GM12873 (cell line): ENCODE results near the gene PRKAG2.

Experiments used
- TF ChIP-seq, protein P1 (sequence below): IDR thresholded peaks from 2 replicates; pipeline ENCODE4 v1.5.1; 2012; ENCODE audit warnings: low read depth, mild to moderate bottlenecking, moderate library complexity, low read length, control low read depth; ENCODE audit not compliant: insufficient read depth; ENCODE audit errors: missing control alignments

The PRKAG2 gene

GRCh38 chr7:151507806-151508205 lies 369.1 kb downstream of the PRKAG2 start:
- TF ChIP-seq, protein P1, sequence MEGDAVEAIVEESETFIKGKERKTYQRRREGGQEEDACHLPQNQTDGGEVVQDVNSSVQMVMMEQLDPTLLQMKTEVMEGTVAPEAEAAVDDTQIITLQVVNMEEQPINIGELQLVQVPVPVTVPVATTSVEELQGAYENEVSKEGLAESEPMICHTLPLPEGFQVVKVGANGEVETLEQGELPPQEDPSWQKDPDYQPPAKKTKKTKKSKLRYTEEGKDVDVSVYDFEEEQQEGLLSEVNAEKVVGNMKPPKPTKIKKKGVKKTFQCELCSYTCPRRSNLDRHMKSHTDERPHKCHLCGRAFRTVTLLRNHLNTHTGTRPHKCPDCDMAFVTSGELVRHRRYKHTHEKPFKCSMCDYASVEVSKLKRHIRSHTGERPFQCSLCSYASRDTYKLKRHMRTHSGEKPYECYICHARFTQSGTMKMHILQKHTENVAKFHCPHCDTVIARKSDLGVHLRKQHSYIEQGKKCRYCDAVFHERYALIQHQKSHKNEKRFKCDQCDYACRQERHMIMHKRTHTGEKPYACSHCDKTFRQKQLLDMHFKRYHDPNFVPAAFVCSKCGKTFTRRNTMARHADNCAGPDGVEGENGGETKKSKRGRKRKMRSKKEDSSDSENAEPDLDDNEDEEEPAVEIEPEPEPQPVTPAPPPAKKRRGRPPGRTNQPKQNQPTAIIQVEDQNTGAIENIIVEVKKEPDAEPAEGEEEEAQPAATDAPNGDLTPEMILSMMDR, result no peak

DNA sequence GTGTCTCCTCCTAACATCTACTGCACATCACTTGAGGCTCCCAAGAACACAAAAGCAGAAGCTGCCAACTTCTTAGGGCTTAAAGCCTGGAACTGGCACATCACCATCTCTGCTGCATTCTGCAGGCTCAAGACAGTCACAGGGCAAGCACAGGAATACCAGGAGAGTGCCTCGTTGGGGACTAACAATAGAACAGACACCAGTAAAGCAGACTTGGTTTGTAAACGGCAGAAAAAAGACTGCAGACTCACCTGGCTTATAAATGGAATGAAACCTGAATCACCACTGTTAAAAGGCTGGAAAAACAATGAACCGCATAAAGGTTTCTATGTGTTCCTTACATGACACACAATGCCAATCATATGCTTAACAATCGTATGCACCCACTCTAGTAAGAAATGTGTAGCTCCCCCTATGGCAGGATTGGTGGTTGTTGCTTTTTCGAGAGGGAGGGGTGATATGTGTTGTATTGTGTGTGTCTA lies 370.0 kb downstream of the PRKAG2 start:
- TF ChIP-seq, protein P1, result peak; percentile 18
